ENCODE measurements around the gene ITPK1.
"Not testable (repeated sequence)": the region's sequence is repeated elsewhere in the genome, so short reads cannot be mapped to it uniquely, and the experiment has no call there.

The ITPK1 gene

GRCh38 chr14:93116676-93117200, 1.0 kb upstream of the ITPK1 start:
- no peak for DNase-seq
- H3K4me3 Mint-ChIP-seq: peak overlapping the region; percentile 78 to 86
- ATAC-seq (replicated peaks): no peak
- peaks cover 18% of the 10 kb centered on the region for H3K36me3 Mint-ChIP-seq (ENCODE audit: insufficient read depth)
- peaks cover 25 to 28% of the 10 kb centered on the region in 2 donors for H3K4me1 Mint-ChIP-seq (ENCODE audit: low read depth in 2 of 2)
- H3K27ac Mint-ChIP-seq: peak overlapping the region; percentile 78
- no peaks in the 10 kb centered on the region for H3K9me3 Mint-ChIP-seq
- no peaks in the 10 kb centered on the region for H3K27me3 Mint-ChIP-seq

- Mint-ChIP-seq H3K4me1 (ENCODE audit: low read depth in 2 of 2) (peaks cover 25 to 29% of the 10 kb centered on the region in 2 donors), H3K27ac (peak overlapping the region; percentile 56 to 90)
These were observed 480 bp downstream of the ITPK1 start for GRCh38 chr14:93115069-93115820.

DNA sequence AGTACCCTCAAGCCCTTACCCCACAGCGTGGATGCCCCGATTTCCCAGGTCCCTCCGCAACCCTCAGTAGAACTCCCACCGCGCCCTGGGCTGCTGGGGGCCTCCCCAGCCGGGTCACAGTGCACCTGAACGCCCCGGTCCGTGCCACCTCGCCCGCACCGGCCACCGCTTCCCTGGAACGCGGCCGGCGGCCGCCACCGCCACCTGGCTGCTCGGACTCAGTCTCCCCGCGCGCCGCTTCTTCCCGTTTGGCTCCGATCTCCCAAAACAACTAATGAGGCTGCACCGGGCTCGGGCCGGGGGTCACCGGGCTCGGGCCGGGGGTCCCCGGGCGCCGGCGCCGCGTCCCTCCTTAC, 1.0 kb downstream of the ITPK1 start:
- peaks cover 29 to 35% of the 10 kb centered on the region in 2 donors for H3K4me1 Mint-ChIP-seq (ENCODE audit: low read depth in 2 of 2)
- DNase-seq: peak in 2 of 3 experiments; percentile 5 to 11
- H3K27me3 Mint-ChIP-seq: no peaks in the 10 kb centered on the region
- no peaks in the 10 kb centered on the region for H3K9me3 Mint-ChIP-seq
- no peak for ATAC-seq (replicated peaks)
- H3K36me3 Mint-ChIP-seq (ENCODE audit: insufficient read depth): peaks cover 21% of the 10 kb centered on the region
- H3K27ac Mint-ChIP-seq: peak overlapping the region; percentile 56 to 90
- peak overlapping the region; percentile 81 to 86 for H3K4me3 Mint-ChIP-seq

More at GRCh38 chr14:93115069-93115820, 480 bp downstream of the ITPK1 start:
- Mint-ChIP-seq H3K36me3 (ENCODE audit: insufficient read depth) (peaks cover 18% of the 10 kb centered on the region), H3K9me3 (no peaks in the 10 kb centered on the region), H3K27me3 (no peaks in the 10 kb centered on the region), H3K4me3 (peak overlapping the region; percentile 81 to 86)
- ATAC-seq (replicated peaks) (peak; percentile 77), DNase-seq (peak; percentile 76 to 84 (median 81))

DNA sequence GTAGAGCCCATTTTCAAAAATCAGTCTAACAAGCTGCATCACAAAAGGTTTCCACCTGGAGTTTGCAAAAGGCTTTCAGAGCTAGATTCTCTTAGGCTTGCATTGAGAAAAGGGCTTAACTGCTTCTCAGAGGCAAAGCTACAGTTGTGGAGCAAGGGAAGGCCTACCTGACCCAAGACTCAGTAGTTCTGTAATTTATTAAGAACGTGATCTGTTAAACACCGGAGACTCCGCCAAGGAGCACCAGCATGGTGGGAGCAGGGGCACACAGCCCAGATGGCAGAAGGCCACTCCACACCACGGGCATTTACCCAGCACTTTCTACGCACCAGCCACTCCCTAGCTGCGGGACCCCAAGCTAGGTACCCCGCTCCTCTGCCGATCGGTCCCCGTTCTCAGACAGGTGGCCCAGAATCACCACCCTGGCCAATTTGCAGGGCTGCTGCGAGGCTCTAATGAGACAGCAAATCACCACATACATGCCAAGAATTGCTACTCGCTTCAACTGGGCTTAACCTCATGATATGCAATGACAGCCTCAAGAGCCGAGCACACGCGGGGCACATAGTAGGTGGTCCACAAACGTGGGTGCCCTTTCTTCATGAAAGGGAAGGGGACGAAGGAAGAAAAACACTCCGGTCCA, 1.5 kb downstream of the ITPK1 start:
- Mint-ChIP-seq H3K27me3 (no peaks in the 10 kb centered on the region), H3K9me3 (no peaks in the 10 kb centered on the region), H3K27ac (peak overlapping the region; percentile 56 to 90), H3K36me3 (ENCODE audit: insufficient read depth) (peaks cover 21% of the 10 kb centered on the region), H3K4me3 (peak overlapping the region; percentile 81 to 86), H3K4me1 (ENCODE audit: low read depth in 2 of 2) (peaks cover 31 to 37% of the 10 kb centered on the region in 2 donors)
- peak in 1 of 3 experiments; percentile 8 for DNase-seq
- no peak for ATAC-seq (replicated peaks)

- Mint-ChIP-seq H3K27me3 (no peaks in the 10 kb centered on the region), H3K4me1 (ENCODE audit: low read depth in 2 of 2) (peaks cover 31 to 37% of the 10 kb centered on the region in 2 donors), H3K9me3 (no peaks in the 10 kb centered on the region), H3K27ac (peak overlapping the region; percentile 56 to 90), H3K4me3 (peak overlapping the region; percentile 81 to 86), H3K36me3 (ENCODE audit: insufficient read depth) (peaks cover 21% of the 10 kb centered on the region)
- DNase-seq (peak in 1 of 3 experiments; percentile 7), ATAC-seq (replicated peaks) (no peak)
These were observed 2.1 kb downstream of the ITPK1 start for GRCh38 chr14:93113678-93114067.

DNA sequence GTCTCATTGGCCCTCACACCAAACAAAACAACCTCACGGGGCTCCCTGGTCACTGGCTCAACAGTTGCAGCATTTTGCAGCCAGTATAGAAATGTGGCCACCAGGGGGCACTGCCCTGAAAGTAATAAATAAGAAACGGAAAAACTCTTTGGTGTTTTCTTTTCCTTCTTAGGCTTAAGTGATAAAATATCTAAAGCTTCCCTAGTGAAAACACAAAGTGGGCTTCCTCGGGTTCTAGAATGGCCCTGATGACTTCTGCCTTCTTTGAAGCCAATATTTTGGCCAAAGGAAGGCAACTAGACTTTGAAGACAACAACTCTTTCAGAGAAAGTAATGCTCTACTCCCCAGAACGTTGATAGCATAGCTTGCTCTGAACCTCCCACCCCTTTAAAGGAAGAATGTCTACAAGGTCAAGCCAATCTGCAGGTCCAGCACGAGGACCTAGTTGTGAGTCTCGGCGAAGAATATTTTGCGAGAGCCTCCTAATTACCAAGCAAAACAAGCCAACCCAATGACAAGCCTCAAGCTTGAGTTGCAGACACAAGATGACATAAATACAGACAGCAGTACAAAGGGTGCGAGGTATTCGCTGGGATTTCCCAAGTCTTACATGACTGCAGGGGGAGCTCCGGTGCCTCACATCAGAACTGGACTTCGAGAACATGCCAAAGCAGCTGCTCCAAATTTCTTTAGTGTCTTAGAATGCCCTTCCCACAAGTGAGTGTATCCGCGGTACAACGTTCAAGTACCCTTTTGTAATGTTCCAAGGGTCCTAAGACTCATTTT, 2.6 kb downstream of the ITPK1 start:
- Mint-ChIP-seq H3K27ac (peak overlapping the region; percentile 56 to 90), H3K4me1 (ENCODE audit: low read depth in 2 of 2) (peaks cover 31 to 37% of the 10 kb centered on the region in 2 donors), H3K4me3 (peak overlapping the region; percentile 81 to 86), H3K27me3 (no peaks in the 10 kb centered on the region), H3K36me3 (ENCODE audit: insufficient read depth) (peaks cover 21% of the 10 kb centered on the region), H3K9me3 (no peaks in the 10 kb centered on the region)
- DNase-seq: peak; percentile 67 to 74 (median 73)
- ATAC-seq (replicated peaks): peak; percentile 27

GRCh38 chr14:93111541-93111940, 4.2 kb downstream of the ITPK1 start:
- not testable (repeated sequence) for H3K27ac Mint-ChIP-seq; H3K4me3 Mint-ChIP-seq; ATAC-seq (replicated peaks); H3K9me3 Mint-ChIP-seq; H3K27me3 Mint-ChIP-seq; DNase-seq
- H3K36me3 Mint-ChIP-seq (ENCODE audit: insufficient read depth): peaks cover 16% of the 10 kb centered on the region
- H3K4me1 Mint-ChIP-seq (ENCODE audit: low read depth in 2 of 2): peaks cover 33 to 37% of the 10 kb centered on the region in 2 donors

GRCh38 chr14:93110856-93111419, 4.8 kb downstream of the ITPK1 start:
- Mint-ChIP-seq H3K9me3 (no peaks in the 10 kb centered on the region), H3K4me3 (no peak overlapping the region), H3K27me3 (no peaks in the 10 kb centered on the region), H3K36me3 (ENCODE audit: insufficient read depth) (peaks cover 12% of the 10 kb centered on the region), H3K4me1 (ENCODE audit: low read depth in 2 of 2) (peaks cover 31 to 36% of the 10 kb centered on the region in 2 donors), H3K27ac (no peak overlapping the region)
- ATAC-seq (replicated peaks) (no peak), DNase-seq (no peak)

DNA sequence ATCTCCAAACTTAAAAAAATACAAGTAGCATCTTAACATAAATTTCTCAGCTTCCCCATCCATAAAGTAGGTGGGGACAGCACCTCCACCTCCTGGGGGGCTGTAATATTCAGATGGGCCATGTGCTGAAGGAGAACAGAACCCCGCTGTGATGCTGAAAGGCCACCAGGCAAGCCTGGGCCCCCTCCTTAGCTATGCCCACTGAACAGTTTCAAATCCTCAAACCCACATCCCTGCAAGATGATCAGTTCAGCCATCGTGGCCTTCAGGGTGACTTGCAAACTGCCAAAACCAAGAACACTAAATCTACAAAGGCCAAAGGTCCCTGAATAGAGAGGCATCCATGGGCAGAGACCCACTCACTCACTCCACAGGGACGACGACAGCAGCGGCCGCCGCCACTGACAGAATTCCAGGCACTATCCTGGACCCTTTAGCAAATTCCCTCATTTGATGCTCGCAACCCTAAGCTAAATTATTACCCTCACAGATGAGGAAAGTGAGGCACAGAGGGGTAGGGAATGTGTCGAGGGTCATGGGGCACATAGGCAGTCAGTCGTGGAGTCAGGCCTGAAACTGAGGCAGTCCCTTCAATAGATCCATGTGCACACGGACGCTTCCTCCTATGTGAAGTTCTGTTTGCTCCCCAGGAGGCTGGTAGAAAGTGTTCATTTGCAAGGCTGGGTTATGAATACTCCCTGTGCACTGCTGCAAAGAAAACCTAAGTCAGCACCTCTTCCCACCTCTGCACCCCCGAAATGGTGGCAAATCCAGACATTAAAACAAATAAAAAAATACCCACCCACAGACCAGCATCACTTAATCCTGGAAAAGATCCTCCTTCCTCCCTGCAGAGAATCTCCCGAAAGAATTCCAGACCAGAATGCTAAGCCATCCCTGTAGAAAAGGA, 5.9 kb downstream of the ITPK1 start:
- H3K4me1 Mint-ChIP-seq (ENCODE audit: low read depth in 2 of 2): peaks cover 31 to 36% of the 10 kb centered on the region in 2 donors
- DNase-seq (no peak), ATAC-seq (replicated peaks) (no peak)
- H3K9me3 Mint-ChIP-seq: no peaks in the 10 kb centered on the region
- no peaks in the 10 kb centered on the region for H3K27me3 Mint-ChIP-seq
- H3K27ac Mint-ChIP-seq: peak overlapping the region in 1 of 2 donors; percentile 57
- peaks cover 12% of the 10 kb centered on the region for H3K36me3 Mint-ChIP-seq (ENCODE audit: insufficient read depth)
- H3K4me3 Mint-ChIP-seq: no peak overlapping the region

GRCh38 chr14:93108105-93108504, 7.6 kb downstream of the ITPK1 start:
- no peak overlapping the region for H3K4me3 Mint-ChIP-seq
- H3K27me3 Mint-ChIP-seq: no peaks in the 10 kb centered on the region
- H3K4me1 Mint-ChIP-seq (ENCODE audit: low read depth in 2 of 2): peaks cover 28 to 31% of the 10 kb centered on the region in 2 donors
- no peaks in the 10 kb centered on the region for H3K9me3 Mint-ChIP-seq
- H3K36me3 Mint-ChIP-seq (ENCODE audit: insufficient read depth): peaks cover 3% of the 10 kb centered on the region
- no peak for DNase-seq
- H3K27ac Mint-ChIP-seq: no peak overlapping the region
- ATAC-seq (replicated peaks): no peak

DNA sequence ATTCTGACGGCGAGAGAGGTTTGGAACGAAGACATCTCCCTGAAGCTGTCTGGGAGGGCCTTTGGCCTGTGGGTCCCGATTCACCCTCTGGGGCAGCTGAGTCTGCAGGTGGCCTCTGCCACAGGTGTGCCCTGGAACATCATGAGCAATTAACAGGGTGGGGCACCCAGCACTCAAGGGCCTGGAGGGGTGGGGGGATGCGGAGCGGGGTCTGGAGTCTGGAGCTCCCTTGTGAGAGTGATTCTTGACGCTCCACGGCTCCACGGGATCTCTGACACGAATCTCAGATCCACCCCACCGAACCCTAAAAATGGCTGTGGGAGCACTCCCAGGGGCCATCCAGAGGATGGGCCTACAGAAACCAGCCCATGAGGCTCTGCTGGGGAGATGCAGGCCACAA, 8.3 kb downstream of the ITPK1 start:
- Mint-ChIP-seq H3K27ac (peak overlapping the region; percentile 77 to 79), H3K4me3 (no peak overlapping the region), H3K36me3 (ENCODE audit: insufficient read depth) (peaks cover 3% of the 10 kb centered on the region), H3K27me3 (no peaks in the 10 kb centered on the region), H3K9me3 (no peaks in the 10 kb centered on the region), H3K4me1 (ENCODE audit: low read depth in 2 of 2) (peaks cover 24 to 25% of the 10 kb centered on the region in 2 donors)
- ATAC-seq (replicated peaks): no peak
- no peak for DNase-seq

- Mint-ChIP-seq H3K27ac (peak overlapping the region; percentile 77 to 79), H3K4me3 (no peak overlapping the region), H3K36me3 (ENCODE audit: insufficient read depth) (peaks cover 3% of the 10 kb centered on the region), H3K4me1 (ENCODE audit: low read depth in 2 of 2) (peaks cover 25 to 26% of the 10 kb centered on the region in 2 donors), H3K27me3 (no peaks in the 10 kb centered on the region), H3K9me3 (no peaks in the 10 kb centered on the region)
- ATAC-seq (replicated peaks) (no peak), DNase-seq (no peak)
These were observed 9.1 kb downstream of the ITPK1 start for GRCh38 chr14:93106541-93107156.
